HG02571 (cell line): ENCODE measurements around the gene ZMAT3.
"Not testable (repeated sequence)": the region's sequence is repeated elsewhere in the genome, so short reads cannot be mapped to it uniquely, and the experiment has no call there.

Experiments used
- ATAC-seq: cut with Tn5 transposase; IDR thresholded peaks from one replicate; pipeline ENCODE4 v1.9.1; 2021; ENCODE audit warnings: mild to moderate bottlenecking, moderate library complexity; ENCODE audit not compliant: unreplicated experiment

ZMAT3 gene

GRCh38 chr3:179069762-179070390 lies 1.7 kb downstream of the ZMAT3 start:
- no peak for ATAC-seq

DNA sequence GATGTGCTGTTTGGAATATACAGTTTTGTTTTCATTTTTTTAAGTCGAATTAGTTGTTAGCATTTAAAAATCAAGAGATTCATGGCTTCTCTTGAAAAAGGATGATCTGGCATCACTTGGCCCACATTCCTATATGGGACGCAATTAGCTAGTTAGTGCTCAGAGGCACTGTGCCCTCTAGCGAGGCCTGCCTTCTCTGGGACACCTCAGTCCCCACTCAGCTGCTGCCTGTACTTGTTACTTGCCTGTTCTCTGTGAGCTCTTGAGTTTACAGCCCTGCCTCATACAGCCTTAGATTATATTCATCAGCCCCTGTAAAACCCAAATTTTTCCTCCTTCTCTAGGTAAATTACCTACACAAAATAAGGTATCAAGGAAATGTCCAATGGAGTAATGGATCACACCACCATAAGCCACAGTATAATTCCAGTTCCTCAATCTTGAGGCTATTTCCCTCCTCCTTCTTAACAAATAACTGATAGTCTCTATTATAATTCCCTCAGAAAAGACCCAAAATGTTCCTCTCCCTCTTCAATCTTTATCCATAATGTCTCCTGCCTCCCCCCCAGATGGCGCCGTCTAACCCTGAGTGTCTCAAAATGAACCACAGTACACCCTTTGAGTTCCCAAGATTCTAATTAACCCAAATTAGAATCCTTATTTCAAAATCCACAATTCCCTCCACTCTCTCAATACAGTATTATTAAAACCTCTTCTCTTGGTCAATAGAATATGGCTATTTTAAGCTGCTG lies 2.7 kb downstream of the ZMAT3 start:
- ATAC-seq: no peak

DNA sequence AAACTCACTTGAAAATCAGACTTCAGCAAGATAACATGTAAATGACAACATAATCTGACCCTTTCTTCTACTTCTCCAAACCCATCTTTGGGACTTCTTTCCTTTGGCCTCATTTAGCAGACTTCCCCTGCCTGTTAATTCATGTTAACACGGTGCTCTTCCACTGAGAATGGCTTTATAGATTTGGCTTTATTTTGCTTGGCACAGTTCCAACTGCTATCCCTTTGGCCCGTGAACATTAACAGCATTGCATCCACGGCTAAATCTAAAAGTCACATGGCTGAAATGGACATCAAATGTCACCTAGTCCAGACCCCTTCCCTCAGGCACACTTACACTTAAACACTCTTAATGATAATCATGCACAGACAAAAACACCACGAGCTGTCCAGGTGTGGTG lies 3.8 kb downstream of the ZMAT3 start:
- no peak for ATAC-seq

DNA sequence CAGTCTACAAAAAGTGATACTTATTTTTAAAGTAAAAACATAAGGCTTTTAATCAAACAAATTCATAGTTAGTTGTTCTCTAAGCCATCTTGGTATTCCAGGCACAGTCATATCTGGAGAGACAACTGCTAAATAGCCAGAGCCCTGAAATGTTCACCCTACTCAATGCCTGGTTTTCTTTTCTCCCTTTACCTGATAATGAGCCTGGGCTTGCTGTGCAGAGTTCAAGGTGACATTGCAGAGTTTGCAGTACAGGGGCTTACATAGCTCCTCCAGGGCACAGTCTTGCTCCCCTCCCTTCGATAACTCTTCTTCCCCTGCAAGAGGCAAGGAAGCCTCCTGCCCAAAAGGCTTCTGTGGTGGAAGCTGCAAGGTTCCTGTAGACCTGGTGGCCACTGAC lies 4.3 kb downstream of the ZMAT3 start:
- ATAC-seq: no peak

- ATAC-seq: no peak
Observed at GRCh38 chr3:179063945-179064560, 7.6 kb downstream of the ZMAT3 start.

DNA sequence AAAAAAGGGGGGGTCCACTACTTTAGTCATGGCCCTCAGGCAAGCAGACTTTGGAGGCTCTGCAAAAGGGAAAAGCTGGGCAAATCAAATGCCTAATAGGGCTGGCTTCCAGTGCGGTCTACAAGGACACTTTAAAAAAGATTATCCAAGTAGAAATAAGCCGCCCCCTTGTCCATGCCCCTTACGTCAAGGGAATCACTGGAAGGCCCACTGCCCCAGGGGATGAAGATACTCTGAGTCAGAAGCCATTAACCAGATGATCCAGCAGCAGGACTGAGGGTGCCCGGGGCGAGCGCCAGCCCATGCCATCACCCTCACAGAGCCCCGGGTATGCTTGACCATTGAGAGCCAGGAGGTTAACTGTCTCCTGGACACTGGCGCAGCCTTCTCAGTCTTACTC lies 15.3 kb downstream of the ZMAT3 start:
- ATAC-seq: no peak

GRCh38 chr3:179054565-179054964 lies 17.0 kb downstream of the ZMAT3 start:
- not testable (repeated sequence) for ATAC-seq

- peak; percentile 81 for ATAC-seq
Observed at GRCh38 chr3:179046497-179047353, 24.9 kb downstream of the ZMAT3 start.

- peak; percentile 64 for ATAC-seq
Observed at GRCh38 chr3:179045719-179046402, 25.7 kb downstream of the ZMAT3 start.

DNA sequence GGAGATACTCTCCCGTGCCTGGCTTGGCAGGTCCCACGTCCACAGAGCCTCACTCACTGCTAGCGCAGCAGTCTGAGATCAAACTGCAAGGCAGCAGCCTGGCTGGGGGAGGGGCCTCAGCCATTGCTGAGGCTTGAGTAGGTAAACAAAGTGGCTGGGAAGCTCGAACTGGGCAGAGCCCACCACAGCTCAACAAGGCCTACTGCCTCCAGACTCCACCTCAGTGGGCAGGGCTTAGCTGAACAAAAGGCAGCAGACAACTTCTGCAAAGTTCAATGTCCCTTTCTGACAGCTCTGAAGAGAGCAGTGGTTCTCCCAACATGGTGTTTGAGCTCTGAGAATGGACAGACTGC lies 32.7 kb downstream of the ZMAT3 start:
- ATAC-seq: not testable (repeated sequence)

DNA sequence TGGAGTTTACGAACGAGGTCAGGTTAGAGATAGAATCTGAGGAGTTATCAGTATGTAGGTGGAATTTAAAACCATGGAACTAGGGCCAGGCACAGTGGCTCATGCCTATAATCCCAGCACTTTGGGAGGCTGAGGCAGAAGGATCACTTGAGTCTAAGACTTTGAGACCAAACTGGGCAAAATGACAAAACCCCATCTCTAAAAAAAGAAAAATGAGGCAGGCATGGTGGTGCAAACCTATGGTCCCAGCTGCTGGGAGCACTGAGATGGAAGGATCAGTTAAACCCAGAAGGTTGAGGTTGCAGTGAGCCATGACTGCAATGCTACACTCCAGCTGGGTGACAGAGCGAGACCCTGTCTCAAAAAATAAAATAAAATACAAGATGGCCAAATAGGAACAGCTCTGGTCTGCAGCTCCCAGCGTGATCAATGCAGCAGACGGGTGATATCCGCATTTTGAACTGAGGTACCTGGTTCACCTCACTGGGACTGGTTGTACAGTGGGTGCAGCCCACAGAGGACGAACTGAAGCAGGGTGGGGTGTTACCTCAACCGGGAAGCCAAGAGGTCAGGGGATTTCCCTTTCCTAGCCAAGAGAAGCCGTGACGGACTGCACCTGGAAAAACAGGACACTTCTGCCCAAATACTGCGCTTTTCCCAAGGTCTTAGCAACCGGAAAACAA lies 33.3 kb downstream of the ZMAT3 start:
- no peak for ATAC-seq

- ATAC-seq: no peak
Observed at GRCh38 chr3:179037351-179037750, 34.3 kb downstream of the ZMAT3 start.

- no peak for ATAC-seq
Observed at GRCh38 chr3:179036626-179037300, 34.8 kb downstream of the ZMAT3 start.

DNA sequence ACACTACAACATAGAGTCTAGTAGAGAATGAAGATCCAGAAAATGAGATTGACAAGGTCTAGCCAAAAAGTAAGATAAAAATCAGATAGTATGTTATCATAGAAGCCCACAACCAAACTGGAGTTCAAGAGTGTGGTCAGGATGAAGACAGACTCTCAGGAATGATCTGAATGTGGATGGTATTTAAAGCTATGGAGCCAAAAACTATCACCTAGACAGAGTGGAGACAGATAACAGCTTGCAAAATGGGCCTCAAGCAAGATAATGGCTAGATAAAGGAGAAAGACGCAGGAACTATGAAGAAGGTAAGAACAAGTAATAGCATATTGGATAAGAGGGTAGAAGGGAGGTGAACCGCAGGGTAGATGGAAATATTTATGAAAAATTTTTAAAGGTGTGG lies 35.4 kb downstream of the ZMAT3 start:
- no peak for ATAC-seq

- no peak for ATAC-seq
Observed at GRCh38 chr3:179035232-179035631, 36.4 kb downstream of the ZMAT3 start.

- not testable (repeated sequence) for ATAC-seq
Observed at GRCh38 chr3:179033304-179033657, 38.3 kb downstream of the ZMAT3 start.

DNA sequence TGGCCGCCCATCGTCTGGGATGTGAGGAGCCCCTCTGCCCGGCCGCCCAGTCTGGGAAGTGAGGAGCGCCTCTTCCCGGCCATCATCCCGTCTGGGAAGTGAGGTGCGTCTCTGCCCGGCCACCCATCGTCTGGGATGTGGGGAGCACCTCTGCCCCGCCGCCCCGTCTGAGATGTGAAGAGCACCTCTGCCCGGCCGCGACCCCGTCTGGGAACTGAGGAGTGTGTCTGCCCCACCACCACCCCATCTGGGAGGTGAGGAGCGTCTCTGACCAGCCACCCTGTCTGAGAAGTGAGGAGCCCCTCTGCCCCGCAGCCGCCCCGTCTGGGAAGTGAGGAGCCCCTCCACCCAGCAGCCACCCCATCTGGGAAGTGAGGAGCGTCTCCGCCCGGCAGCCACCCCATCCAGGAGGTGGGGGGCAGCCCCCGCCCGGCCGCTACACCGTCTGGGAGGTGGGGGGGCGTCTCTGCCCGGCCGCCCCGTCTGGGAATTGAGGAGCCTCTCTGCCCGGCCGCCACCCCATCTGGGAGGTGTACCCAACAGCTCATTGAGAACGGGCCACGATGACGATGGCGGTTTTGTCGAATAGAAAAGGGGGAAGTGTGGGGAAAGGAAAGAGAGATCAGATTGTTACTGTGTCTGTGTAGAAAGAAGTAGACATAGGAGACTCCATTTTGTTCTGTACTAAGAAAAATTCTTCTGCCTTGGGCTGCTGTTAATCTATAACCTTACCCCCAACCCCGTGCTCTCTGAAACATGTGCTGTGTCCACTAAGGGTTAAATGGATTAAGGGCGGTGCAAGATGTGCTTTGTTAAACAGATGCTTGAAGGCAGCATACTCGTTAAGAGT lies 38.9 kb downstream of the ZMAT3 start:
- not testable (repeated sequence) for ATAC-seq

DNA sequence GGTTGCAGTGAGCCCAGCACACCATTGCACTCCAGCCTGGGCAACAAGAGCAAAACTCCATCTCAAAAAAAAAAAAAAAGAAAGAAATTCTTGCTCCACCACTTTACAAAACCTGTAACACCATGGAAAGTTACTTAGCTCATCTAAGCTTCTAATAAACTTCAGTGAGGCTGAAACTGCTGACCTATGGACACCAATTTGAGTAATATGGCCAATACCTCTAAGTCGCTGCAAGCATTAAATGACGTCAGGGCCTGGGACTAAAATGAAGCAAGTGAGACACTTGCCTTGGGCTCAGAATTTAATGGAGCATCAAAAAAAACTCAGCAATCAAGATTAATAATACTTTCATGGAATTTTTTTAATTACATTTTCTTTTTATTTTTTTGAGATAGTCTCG lies 42.5 kb downstream of the ZMAT3 start:
- no peak for ATAC-seq

- ATAC-seq: no peak
Observed at GRCh38 chr3:179028408-179028807, 43.2 kb downstream of the ZMAT3 start.
